ENCODE measurements around the gene POLN.
"Not testable (repeated sequence)": the region's sequence is repeated elsewhere in the genome, so short reads cannot be mapped to it uniquely, and the experiment has no call there.

Gene POLN

GRCh38 chr4:2251795-2252529 is 10.0 kb upstream of the POLN start:
- DNase-seq (ENCODE audit: low read depth in 3 of 3), result no peak

GRCh38 chr4:2251073-2251794 is 9.3 kb upstream of the POLN start:
- DNase-seq (ENCODE audit: low read depth in 3 of 3), result no peak

- DNase-seq (ENCODE audit: low read depth in 3 of 3), result no peak
Measured at GRCh38 chr4:2250357-2251072, 8.6 kb upstream of the POLN start.

- no peak for DNase-seq (ENCODE audit: low read depth in 3 of 3)
Measured at GRCh38 chr4:2249526-2250356, 7.8 kb upstream of the POLN start.

GRCh38 chr4:2248821-2249261 is 6.9 kb upstream of the POLN start:
- no peak for DNase-seq (ENCODE audit: low read depth in 3 of 3)

- no peak for DNase-seq (ENCODE audit: low read depth in 3 of 3)
Measured at GRCh38 chr4:2248044-2248780, 6.3 kb upstream of the POLN start.

- DNase-seq (ENCODE audit: low read depth in 3 of 3), result no peak
Measured at GRCh38 chr4:2247128-2248043, 5.5 kb upstream of the POLN start.

GRCh38 chr4:2246384-2247127 is 4.6 kb upstream of the POLN start:
- DNase-seq (ENCODE audit: low read depth in 3 of 3), result no peak

- DNase-seq (ENCODE audit: low read depth in 3 of 3), result no peak
Measured at GRCh38 chr4:2245787-2246275, 3.9 kb upstream of the POLN start.

GRCh38 chr4:2245057-2245786 is 3.3 kb upstream of the POLN start:
- DNase-seq (ENCODE audit: low read depth in 3 of 3), result no peak

- DNase-seq (ENCODE audit: low read depth in 3 of 3), result no peak
Measured at GRCh38 chr4:2243681-2244380, 1.9 kb upstream of the POLN start.

GRCh38 chr4:2241003-2241402 is 918 bp downstream of the POLN start:
- DNase-seq (ENCODE audit: low read depth in 3 of 3), result no peak

GRCh38 chr4:2236944-2237666 is 4.8 kb downstream of the POLN start:
- no peak for DNase-seq (ENCODE audit: low read depth in 3 of 3)

GRCh38 chr4:2231082-2231481 is 10.8 kb downstream of the POLN start:
- DNase-seq (ENCODE audit: low read depth in 3 of 3), result no peak

GRCh38 chr4:2226261-2226660 is 15.7 kb downstream of the POLN start:
- no peak for DNase-seq (ENCODE audit: low read depth in 3 of 3)

- DNase-seq (ENCODE audit: low read depth in 3 of 3), result no peak
Measured at GRCh38 chr4:2222838-2223237, 19.1 kb downstream of the POLN start.

- DNase-seq (ENCODE audit: low read depth in 3 of 3), result not testable (repeated sequence)
Measured at GRCh38 chr4:2221378-2221777, 20.5 kb downstream of the POLN start.
